NCI-H128 (cell line): ENCODE measurements around the gene C1orf159.

ENCODE experiments used
- DNase-seq: peaks from one replicate; lab custom pipeline; 2025; ENCODE audit not compliant: unreplicated experiment; lab: John Stamatoyannopoulos, UW

The C1orf159 gene

GRCh38 chr1:1132956-1133750 is 17.3 kb upstream of the C1orf159 start:
- no peak for DNase-seq

GRCh38 chr1:1132042-1132950 is 16.4 kb upstream of the C1orf159 start:
- DNase-seq, result no peak

GRCh38 chr1:1130206-1131120 is 14.6 kb upstream of the C1orf159 start:
- no peak for DNase-seq

- no peak for DNase-seq
Measured at GRCh38 chr1:1129381-1129821, 13.5 kb upstream of the C1orf159 start.

DNA sequence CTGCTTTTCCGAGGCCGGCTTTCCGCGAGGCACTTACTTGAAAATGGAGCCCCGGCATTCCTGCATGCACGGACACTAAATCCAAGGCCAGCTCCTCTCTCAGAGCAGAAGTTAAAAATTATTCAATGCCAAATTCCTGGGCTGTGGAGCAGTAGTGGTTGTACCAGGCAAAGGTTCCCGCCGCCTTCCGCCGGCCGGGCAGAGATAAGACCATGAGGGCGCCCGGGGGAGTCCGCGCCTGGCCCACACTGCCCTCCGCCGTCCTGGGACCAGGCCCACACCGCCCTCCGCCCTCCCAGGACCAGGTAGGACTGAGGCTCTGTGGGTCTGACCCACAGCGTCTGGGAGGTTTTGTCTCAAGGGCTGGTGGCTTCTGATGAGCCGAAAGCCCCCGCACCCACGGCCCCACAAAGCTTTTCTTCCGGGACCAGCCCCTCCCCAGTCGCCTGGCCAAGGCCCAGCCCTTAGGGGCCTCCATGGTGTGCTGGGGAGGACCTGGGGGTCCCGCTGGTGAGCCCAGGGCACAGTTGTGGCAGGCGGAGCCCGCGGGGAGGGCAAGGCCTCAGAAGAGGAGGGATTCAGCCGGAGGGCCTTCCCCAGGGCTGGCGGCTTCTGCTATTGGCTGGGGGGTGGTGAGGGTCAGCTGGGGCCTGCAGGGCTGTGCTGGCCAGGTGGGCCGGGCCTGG is 12.7 kb upstream of the C1orf159 start:
- no peak for DNase-seq

- DNase-seq, result no peak
Measured at GRCh38 chr1:1127551-1128451, 11.9 kb upstream of the C1orf159 start.

GRCh38 chr1:1125945-1126344 is 10.1 kb upstream of the C1orf159 start:
- no peak for DNase-seq

GRCh38 chr1:1124786-1125642 is 9.1 kb upstream of the C1orf159 start:
- DNase-seq, result no peak

DNA sequence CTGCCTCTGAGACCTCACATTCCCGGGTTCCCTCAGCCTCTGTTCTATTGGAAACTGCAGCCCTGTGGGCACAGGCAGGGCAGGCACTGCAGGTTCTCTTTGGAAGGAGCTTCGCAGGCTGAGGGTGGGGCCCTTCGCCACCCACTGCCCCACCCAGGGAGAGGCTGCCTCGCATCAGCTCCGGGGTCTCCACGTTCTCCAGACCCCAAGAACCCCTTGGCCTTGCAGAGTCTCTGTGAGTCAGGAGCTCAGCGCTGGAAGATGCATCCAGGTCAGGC is 8.6 kb upstream of the C1orf159 start:
- DNase-seq, result no peak

DNA sequence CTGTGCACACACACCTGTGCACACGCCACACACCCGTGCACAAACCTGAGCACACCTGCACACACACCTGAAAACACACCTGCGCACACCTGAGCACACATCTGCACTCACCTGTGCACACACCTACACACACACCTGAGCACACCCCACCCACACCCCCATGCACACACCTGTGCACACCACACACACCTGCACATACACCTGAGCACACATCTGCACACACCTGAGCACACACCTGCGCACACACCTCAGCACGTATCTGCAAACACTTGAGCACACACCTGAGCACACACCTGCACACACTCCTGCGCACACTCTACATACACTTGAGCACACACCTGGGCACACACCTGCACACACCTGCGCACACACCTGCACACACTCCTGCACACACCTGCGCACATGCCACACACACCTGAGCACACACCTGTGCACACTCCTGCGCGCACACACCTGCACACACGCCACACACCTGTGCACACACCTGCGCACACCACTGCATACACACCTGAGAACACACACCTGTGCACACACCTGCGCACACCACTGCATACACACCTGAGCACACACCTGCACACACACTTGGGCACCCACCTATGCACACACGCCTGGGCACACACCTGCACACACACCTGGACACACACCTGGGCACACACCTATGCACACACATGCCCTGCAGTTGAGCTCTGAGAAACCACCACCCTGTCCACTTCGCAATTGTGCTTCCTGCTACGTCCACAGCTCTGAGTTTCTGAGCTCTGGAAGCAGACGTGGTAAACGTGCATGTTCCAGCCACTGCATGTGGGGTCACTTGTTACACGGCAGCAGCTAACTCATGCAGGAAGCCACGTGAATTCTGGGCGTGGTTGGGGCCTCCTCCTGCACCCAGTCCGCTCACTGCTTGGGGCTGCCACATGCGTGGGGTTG is 8.0 kb upstream of the C1orf159 start:
- DNase-seq, result no peak

GRCh38 chr1:1122981-1123480 is 7.1 kb upstream of the C1orf159 start:
- no peak for DNase-seq

DNA sequence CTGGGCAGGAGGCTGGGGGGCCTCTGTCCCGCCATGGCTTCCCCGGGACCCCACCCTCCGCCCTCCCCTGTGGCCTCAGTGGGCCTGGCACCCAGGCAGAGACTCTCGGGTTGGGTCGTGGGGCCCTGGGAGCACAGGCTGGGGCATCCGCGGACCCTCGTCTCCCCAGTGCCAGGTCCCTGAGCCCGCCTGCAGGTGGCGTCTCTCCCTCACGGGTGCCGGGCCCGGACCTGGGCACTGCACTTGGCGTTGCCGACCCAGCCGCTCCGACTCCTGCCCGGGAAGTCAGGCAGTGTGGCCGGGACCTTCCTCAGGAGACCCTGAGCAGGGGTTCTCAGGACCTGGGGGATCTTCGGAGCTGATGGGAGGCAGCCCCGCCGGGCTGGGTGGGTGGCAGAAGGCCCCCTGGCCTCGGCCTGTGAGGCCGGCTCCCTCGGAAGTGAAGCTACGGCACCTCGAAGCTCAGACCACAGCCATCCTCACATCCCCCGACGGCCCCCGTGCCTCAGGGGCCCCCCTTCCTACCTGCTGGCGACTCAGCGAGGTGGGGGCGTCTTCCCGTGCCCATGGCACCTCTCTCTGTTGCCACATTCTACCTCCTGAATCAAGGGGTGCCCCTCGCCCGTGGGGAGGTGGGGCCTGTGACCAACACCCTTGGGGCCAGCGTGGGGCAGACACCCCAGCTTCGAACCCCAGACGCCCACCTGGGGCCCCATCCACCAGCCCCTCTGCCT is 6.4 kb upstream of the C1orf159 start:
- DNase-seq, result peak; percentile 81

DNA sequence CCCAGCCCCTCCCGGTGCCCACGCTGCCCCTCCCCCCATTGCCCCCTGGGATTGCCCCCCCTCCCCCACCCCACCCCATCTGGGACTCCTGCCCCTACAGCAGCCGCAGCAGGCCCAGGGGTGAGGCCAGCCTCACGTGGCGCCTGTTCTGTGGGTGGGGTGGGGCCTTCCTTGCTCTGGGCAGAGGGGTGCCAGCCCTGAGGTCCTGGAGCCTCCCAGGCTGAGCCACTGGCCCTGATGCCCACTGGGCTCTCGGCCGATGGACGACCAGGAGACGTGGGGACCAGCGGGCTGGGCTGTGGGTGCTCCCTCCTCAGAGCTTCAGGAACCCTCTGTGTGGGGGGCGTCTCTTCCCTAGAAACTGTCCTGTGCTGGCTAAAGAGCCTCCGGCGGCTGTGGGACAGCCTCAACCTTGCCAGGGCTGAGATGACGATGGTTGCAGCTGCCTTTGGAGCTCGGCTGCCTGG is 5.8 kb upstream of the C1orf159 start:
- no peak for DNase-seq

GRCh38 chr1:1120866-1121591 is 5.1 kb upstream of the C1orf159 start:
- no peak for DNase-seq

DNA sequence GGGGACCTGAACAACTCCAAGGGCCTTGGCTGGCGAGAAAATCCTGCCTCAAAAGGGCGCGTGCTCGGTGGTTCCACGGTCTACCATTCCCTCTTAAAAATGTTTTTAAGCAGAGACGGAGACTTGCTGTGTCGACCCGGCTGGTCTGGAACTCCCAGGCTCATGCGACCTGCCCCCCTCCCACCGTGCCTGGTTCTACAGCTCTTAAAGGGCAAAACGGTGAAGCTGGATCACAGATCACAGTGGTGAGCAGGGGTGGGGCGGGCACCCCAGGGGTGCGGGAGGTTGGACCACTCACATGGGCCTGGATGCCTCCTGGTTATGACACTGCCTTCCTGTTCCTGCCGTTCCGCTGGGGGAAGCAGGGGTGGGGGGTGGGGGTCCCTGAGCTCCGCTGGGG is 4.2 kb upstream of the C1orf159 start:
- DNase-seq, result no peak

- no peak for DNase-seq
Measured at GRCh38 chr1:1119272-1119890, 3.5 kb upstream of the C1orf159 start.
